Transverse colon (tissue), 4 donors: ENCODE results near the gene RALGPS1. TPM values are rescaled to one million over a fixed set of nuclear protein-coding genes. Genes with fewer than 3 reads are reported as not detected.

Experiments used
- DNase-seq: peaks from one replicate; pipeline ENCODE4 v3.0.0-alpha.2; 2019
- H3K27ac ChIP-seq, 4 donors: fragments of 200-600 bp; sonication (generic); 2 replicates each; pipeline ENCODE4 v1.5.1; 2016 to 2018; ENCODE audit warnings: inconsistent platforms in 4 of 4
- H3K27me3 ChIP-seq: fragments of 200-600 bp; sonication (generic); 2 replicates; pipeline ENCODE4 v1.5.1; 2017; ENCODE audit warnings: inconsistent platforms
- H3K36me3 ChIP-seq, 4 donors: fragments of 200-600 bp; sonication (generic); 2 replicates each; pipeline ENCODE4 v1.5.1; 2017 to 2019; ENCODE audit warnings: inconsistent platforms in 4 of 4
- H3K4me1 ChIP-seq, 4 donors: fragments of 200-600 bp; sonication (generic); 2 replicates each; pipeline ENCODE4 v1.5.1; 2017 to 2020; ENCODE audit warnings: inconsistent platforms in 4 of 4
- H3K4me3 ChIP-seq, 4 donors: fragments of 200-600 bp; sonication (generic); 1 replicate in 1 of 4; 2 replicates in 3 of 4; pipeline versions ENCODE4 v1.5.1 to v1.6.1; 2017 to 2019; ENCODE audit warnings: inconsistent platforms in 4 of 4
- H3K9me3 ChIP-seq, 2 donors: fragments of 200-600 bp; sonication (generic); 2 replicates each; pipeline ENCODE4 v1.5.1; 2017 to 2019; ENCODE audit warnings: inconsistent platforms in 2 of 2
- CTCF ChIP-seq, 5 experiments: fragments of 200-600 bp in 3 of 5; fragments of 450-650 bp in 2 of 5; sonication (generic) in 3 of 5; IDR thresholded peaks; 1 replicate in 2 of 5; 2 replicates in 3 of 5; pipeline ENCODE4 v1.5.1; 2016 to 2017; ENCODE audit warnings: antibody characterized with exemption in 5 of 5, inconsistent platforms in 3 of 5, mild to moderate bottlenecking in 2 of 5, moderate library complexity in 1 of 5
- EP300 ChIP-seq: sonication (generic); formaldehyde crosslinking; IDR thresholded peaks from one replicate; pipeline ENCODE4 v1.6.1; 2017; ENCODE audit warnings: antibody characterized with exemption, low read depth
- POLR2A ChIP-seq: fragments of 450-650 bp; IDR thresholded peaks from one replicate; pipeline ENCODE4 v1.6.1; 2016; ENCODE audit warnings: antibody characterized with exemption, mild to moderate bottlenecking, moderate library complexity
- POLR2AphosphoS5 ChIP-seq, 3 donors: sonication (generic); formaldehyde crosslinking; IDR thresholded peaks; one replicate each; pipeline ENCODE4 v1.6.1; 2016; ENCODE audit warnings: antibody characterized with exemption in 3 of 3
- WGBS, 2 donors: methylation state at CpG; one replicate each; pipeline ENCODE4 v1.1.5; 2018; ENCODE audit warnings: low coverage in 1 of 2; 5-methylcytosine and 5-hydroxymethylcytosine counted together
- in situ Hi-C, 4 donors: fragments of 200-750 bp; cut with MboI; loops; one replicate each; pipeline versions ENCODE4 v1.15.0 to v1.15.1; 2017; ENCODE audit warnings: low sequenced_read_pairs in 3 of 4, low pct_ligation_motif_present in 1 of 4, low pct_unique_long_range_greater_than_20kb in 1 of 4
- intact Hi-C: fragments of 100-400 bp; cut with DNase I; formaldehyde crosslinking; loops from one replicate; pipeline ENCODE4 v1.15.1; 2023; ENCODE audit warnings: low total_unique reads
- total RNA-seq, 4 donors: library from RNA; depleted of rRNA; stranded (reverse); fragments of >200 nt; gene quantifications; one replicate each; pipeline ENCODE4 v1.1.0, GENCODE V29; 2016

The RALGPS1 gene
- total RNA-seq, 4 donors from 2014 or later = 46.0 to 119 (median 87.6) TPM

- H3K36me3 ChIP-seq = no peaks in the 10 kb centered on the region
- TF ChIP-seq CTCF (IDR thresholded peaks at IDR 0.05) = no peak
- WGBS, 2 donors = 83% methylated on average over 2 of the region's 2 CpGs; no CpG with 5 or more reads in 1 of the 2 donors
- intact Hi-C loops (no loop called here), in situ Hi-C loops (no loop called here)
- no peak overlapping the region for H3K4me3 ChIP-seq
- DNase-seq = no peak
- H3K9me3 ChIP-seq = no peaks in the 10 kb centered on the region
- H3K4me1 ChIP-seq = peaks cover 0 to 8% (median 6%) of the 10 kb centered on the region in 4 donors
- H3K27me3 ChIP-seq = no peaks in the 10 kb centered on the region
- H3K27ac ChIP-seq = no peak overlapping the region
Measured at GRCh38 chr9:127027694-127028093, 113.1 kb downstream of the RALGPS1 start.

- no peak for DNase-seq
- H3K4me1 ChIP-seq = no peaks in the 10 kb centered on the region
- no peak overlapping the region for H3K4me3 ChIP-seq
- in situ Hi-C loops (no loop called here), intact Hi-C loops (no loop called here)
- no peaks in the 10 kb centered on the region for H3K27me3 ChIP-seq
- TF ChIP-seq CTCF (IDR thresholded peaks at IDR 0.05) (no peak), EP300 (no peak), POLR2AphosphoS5 (IDR thresholded peaks at IDR 0.05) (no peak), POLR2A (no peak)
- no peaks in the 10 kb centered on the region for H3K9me3 ChIP-seq
- no peaks in the 10 kb centered on the region for H3K36me3 ChIP-seq
- 92% methylated on average over 11 of the region's 11 CpGs; no CpG with 5 or more reads in 1 of the 2 donors for WGBS, 2 donors
- H3K27ac ChIP-seq = no peak overlapping the region
Measured at GRCh38 chr9:127029548-127029947, 115.0 kb downstream of the RALGPS1 start.

- peak; percentile 46 for DNase-seq
- 83 to 92% methylated on average over 3 to 9 of the region's 9 CpGs for WGBS, 2 donors
- intact Hi-C loops (no loop called here), in situ Hi-C loops (no loop called here)
- Histone ChIP-seq H3K27me3 (no peaks in the 10 kb centered on the region), H3K27ac (peak overlapping the region; percentile 32 to 70 (median 46)), H3K4me1 (peaks cover 0 to under 1% (median under 1%) of the 10 kb centered on the region in 4 donors), H3K9me3 (no peaks in the 10 kb centered on the region), H3K4me3 (no peak overlapping the region), H3K36me3 (no peaks in the 10 kb centered on the region)
- TF ChIP-seq CTCF (IDR thresholded peaks at IDR 0.05) (no peak), POLR2AphosphoS5 (IDR thresholded peaks at IDR 0.05) (peak in 1 of 3 donors; percentile 63)
Measured at GRCh38 chr9:127030814-127031740, 116.5 kb downstream of the RALGPS1 start.

- no peak overlapping the region for H3K27ac ChIP-seq
- no peaks in the 10 kb centered on the region for H3K27me3 ChIP-seq
- 72 to 81% methylated on average over 3 to 4 of the region's 4 CpGs for WGBS, 2 donors
- no peaks in the 10 kb centered on the region for H3K36me3 ChIP-seq
- TF ChIP-seq POLR2AphosphoS5 (IDR thresholded peaks at IDR 0.05) = no peak
- no peak for TF ChIP-seq POLR2A
- TF ChIP-seq CTCF (IDR thresholded peaks at IDR 0.05) = no peak
- TF ChIP-seq EP300 = no peak
- no peak for DNase-seq
- H3K9me3 ChIP-seq = no peaks in the 10 kb centered on the region
- H3K4me3 ChIP-seq = no peak overlapping the region
- peaks cover 0 to 6% (median 2%) of the 10 kb centered on the region in 4 donors for H3K4me1 ChIP-seq
- in situ Hi-C loops (no loop called here), intact Hi-C loops (no loop called here)
Measured at GRCh38 chr9:127032256-127032655, 117.7 kb downstream of the RALGPS1 start.
